Measurements from ENCODE around the gene MACROH2A1.

GRCh38 chr5:135330798-135331096 lies 68.3 kb downstream of the MACROH2A1 start:
- TF ChIP-seq CTCF (IDR thresholded peaks at IDR 0.05; ENCODE audit: low read length) (no peak), EZH2 (IDR thresholded peaks at IDR 0.05; ENCODE audit: borderline replicate concordance, low read length) (no peak)
